NCI-H2196 (cell line): ENCODE results near the gene EXOG.

ENCODE experiments used
- DNase-seq: peaks from one replicate; lab custom pipeline; 2025; ENCODE audit not compliant: unreplicated experiment; lab: John Stamatoyannopoulos, UW

Gene EXOG

DNA sequence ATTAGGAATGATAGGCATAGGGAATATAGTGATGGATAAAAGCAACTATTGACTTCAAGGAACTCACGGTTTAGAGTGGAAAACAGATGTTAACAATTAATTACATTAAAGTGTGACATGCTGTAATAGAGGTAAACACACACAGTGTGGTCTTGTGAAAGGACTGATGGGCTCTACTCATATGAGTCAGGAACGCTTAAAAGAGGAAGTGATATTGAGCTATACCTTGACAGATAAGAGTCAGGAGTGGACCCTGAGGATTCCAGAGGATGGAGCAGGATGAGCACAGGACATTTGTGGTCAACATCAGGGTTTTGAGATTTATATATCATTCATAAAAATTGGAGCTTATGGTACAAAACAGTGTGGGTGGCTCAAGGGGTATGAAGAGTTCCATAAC lies 11.0 kb downstream of the EXOG start:
- DNase-seq: no peak

DNA sequence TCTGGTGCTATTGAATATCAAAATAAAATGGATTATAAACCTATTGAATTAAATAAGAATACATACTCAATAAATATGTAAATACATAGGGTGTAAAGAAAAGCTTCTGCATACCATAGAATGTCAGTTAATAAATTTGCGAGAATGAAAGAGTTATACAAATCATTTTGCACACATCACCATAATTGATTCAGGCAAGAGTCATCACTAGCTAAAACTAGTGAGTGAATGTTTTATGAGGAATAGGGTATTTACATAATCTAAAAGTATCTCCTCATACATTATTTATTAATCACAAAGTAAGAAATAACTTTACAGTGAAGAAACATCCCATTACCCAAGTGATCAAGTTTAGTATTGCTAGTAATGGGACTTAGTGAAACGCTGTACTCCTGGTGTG lies 13.6 kb downstream of the EXOG start:
- DNase-seq: no peak

DNA sequence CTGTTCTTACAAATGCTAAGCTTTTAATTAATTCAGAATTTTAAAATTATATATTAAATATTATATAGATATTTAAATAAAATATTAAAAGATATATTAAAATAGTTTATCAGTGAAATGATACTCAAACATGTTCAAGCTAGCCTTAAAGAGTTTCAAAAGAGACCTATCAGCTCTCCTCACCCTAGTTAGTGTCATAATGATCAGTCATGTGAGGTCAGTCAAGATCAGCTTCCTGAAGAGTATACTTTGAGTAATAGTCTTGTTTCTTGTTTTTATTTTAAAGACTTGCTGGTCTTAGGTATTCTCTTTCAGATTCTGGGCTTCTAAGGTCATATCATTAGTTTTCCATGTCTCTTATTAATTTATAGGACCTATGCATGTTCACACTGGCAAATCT lies 14.5 kb downstream of the EXOG start:
- DNase-seq: no peak

DNA sequence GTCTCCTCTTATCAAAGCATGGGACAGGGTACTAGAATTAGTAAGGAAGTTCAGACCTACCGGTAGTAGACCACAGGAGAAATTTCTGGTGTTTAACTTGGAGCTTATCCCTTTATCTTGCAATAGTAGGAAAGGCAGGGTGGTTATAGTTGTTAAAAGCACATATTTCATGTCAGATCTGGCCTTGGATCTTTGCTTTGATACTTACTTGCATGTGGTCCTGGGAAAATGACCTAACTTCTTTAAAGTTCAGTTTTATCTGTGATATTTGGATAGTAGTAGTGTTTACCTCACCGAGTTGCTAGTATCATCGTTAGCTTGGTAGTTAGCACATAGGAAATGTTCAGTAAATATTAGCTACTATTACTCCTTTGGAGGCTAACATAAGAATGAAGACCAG lies 15.4 kb downstream of the EXOG start:
- DNase-seq: no peak

DNA sequence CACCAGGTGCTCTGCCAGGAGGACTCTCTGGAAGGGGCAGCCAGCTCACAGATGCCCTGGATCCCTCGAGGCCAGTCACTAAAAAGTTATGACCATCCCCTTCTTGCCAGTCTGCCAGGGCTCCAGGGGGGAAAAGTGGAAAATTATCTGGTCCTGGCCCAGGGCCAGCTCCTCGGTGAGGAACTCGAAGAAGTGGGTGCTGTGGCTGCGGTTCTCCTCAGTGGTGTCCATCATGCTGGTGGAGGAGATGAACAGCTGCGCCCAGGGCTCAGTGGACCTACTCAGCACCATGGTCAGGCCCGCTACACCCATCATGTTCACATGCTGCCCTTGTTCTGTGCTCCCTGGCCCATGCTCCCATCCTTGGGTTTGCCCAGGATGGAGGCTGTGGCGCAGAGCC lies 19.2 kb downstream of the EXOG start:
- no peak for DNase-seq

DNA sequence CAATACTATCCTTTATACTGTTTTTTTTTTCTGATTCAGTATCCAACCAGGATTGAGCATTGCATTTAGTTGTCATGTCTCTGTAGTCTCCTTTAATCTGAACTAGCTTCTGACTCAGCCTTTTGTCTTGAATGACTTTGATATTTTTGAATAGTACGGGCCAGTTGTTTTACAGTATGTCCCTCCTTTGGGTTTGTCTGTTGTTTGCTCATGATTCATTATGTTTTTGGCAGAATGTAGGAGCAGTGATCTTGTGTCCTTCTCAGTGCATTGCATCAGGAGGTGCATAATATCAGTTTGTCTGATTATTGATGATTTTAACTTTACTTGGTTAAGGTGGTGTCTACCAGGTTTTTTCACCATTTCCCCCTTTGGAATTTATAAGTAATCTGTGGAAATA lies 20.5 kb downstream of the EXOG start:
- no peak for DNase-seq

DNA sequence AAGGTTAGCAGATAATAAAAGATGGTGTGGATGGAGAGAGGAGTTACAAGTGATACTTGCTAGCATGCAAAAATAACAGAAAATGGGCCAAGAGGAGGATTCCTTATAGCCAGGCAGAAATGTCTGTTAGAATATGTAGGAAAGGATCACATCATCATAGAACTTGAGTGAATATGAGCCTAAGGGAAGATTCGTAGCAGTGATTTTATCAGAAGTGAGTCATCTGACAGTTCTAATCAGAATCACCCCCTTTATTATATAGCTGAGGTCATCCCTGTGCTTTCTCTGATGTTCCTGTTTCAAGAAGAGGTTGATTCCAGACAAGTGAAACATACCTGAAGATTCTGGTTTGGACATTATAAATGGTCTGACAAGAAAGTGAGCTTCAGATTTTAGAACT lies 22.9 kb downstream of the EXOG start:
- no peak for DNase-seq

DNA sequence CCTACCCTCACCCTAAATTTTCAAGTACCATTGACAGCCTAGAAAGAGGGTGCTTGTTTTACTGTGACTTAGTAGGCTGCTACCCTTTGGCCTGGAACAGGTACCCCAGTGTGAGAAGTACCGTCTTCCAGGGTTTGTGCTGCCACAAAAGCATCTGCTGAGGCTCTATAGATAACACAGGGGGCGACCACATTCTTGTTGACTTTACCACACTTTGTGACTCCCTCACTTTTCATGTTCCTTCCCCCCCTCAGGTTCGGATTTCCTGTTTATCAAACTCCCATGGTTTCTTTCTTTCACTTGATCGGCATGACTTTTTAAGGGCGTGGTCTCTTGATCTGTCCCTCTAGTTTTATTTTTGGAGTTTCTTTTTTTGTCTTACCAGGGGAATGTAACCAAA lies 23.5 kb downstream of the EXOG start:
- no peak for DNase-seq

DNA sequence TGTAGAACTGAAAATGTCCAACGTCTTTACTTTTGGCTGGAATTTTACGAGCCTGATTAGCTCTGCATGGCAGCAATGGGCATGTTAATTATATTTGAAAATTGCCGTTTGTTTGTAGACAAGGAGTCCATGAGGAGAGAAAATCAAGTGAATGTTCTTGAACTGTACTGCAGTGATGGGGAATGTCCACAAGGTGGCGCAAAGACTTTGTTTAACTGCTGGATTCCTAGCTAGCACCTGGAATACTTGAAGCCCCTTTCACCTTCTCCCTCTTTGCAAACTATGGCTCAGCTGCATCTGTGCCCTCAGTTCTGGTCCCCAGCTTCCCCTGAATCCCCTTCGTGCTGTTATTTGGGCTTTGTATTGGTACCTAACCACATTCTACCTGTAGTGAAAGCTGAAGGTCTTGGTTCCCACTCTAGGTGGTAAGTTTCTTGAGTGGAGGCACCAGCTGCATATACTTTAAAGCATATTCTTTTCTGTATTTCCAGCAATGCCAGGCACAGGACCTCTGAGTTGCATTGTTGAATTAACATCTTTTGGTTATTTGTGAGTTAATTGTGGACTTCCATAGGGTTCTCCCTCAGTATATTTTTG lies 25.3 kb downstream of the EXOG start:
- DNase-seq: peak; percentile 26

DNA sequence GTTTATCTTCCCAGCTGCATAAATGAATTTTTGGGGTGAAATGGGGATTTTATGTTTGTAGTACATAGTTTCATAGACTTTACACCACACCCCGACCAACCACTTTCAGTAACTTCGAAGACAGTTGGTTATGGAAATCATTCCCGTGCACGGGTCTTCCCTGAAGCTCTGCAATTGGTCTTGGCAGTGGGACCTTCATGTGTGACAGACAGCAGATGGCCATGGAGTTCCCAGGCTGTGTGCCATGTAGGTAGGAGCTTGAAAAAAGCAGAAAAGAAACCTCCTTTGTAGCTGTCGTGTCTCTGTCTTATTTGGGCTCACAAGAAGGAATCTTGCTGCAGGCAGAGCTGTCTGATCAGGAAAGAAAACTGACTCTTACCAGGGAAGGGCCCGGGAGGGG lies 25.9 kb downstream of the EXOG start:
- DNase-seq: no peak

DNA sequence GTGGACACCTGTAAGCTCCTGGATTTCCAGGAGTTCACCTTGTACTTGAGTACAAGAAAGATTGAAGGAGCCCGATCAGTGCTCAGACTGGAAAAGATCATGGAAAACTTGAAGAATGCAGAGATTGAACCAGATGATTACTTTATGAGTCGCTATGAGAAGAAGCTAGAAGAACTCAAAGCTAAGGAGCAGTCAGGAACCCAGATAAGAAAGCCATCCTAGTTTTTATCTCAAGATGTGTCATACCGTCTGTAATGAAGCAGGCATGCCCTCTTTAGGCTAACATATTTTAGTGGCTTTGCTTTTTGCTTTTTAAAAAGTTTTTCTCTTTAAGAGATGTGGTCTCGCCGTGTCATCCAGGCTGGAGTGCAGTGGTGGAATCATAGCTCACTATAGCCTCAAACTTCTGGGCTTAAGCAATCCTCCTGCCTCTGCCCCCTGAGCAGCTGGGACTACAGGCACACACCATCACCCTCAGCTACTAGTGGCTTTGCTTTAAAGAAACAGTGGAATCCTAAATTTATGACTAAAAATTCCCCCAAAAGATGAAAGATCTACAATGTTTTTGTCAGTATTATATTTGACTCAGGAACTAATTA lies 28.1 kb downstream of the EXOG start:
- DNase-seq: no peak

DNA sequence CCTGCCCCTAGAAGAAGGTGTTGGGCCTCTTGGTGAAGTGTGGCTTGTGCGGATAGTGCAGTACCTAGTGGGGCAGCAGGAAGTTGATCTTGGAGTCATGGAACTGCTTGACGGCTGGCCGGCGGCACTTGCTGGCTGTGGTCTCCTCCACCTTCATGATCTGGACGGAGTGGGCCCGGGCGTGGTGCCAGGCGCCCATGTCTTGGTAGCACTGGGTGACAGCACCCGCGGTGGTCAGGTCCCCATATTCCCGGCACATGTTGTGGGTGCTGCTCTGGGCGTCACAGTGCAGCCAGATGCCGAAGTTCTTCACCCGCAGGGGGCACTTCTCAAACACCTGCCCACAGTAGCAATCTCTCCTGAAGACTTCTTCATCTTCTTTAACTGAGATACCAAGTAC lies 30.7 kb downstream of the EXOG start:
- DNase-seq: no peak

DNA sequence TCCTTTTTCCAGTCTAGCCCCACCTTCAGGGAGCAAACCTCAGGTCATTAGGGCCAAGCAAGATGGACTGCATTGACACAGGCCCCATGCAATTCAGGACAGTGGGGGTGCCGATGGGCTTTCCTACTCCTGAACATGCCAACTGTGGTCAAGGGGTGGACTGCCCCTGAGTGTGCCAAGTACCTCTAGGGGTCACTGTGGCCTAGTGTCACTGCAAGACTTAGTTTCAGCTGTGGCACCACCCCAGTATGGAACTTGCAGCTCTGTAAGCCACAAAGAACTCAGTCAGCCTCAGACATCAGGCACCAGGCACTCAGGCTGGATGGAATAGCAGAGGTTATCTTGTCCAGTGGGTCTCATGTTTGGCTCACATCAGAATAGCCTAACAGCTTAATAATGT lies 32.3 kb downstream of the EXOG start:
- no peak for DNase-seq

DNA sequence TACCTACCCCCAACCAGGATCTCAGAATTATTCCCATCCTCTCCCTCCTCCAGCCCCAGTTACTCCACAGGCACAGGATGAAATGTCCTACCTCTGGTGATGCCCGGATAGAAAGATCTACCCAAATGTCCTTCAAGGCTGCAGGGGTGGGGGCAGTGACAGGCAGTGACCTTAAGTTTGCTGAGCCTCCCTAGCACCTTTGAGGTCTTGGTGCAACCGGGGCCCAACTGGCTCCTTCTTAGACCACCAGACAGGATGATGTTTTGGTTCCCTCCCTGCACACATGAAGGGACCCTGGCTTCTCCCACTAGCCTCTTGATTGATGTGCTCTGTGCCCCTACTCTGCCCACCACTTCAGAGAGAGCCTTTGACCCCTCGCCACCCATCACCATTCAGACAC lies 36.4 kb downstream of the EXOG start:
- DNase-seq: no peak

DNA sequence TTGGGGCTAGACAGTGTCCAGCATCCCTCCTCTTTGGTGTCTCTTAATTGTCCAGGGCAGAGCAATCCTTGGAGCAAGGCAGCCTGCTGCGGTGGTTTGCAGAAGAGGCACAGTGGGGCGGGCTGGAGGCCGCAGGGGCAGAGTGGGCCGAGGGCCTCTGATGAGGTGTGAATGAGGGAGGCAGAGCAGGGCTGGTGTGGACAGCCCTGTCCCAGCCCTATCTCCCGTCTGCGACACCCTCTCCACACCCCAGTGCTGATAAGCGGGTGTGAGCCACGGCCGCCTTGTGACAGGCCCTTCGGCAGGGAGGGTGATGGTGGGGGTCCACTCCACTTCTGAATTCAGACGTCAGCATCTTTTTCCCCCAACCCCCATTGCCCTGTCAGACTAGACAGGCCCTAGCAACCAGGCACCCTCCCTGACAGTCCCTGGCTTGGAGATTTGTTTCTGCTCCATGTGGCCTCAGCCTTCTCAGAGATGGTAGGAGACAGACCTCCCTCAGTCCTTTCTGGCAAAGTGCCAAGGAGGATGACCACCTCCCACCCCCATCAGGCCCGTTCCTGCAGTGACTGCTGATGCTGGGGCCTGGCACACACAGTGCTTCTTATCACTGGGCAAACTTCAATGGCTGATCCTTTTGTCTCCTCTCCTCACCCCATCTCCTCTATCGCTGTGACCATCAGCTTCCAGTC lies 37.3 kb downstream of the EXOG start:
- no peak for DNase-seq

DNA sequence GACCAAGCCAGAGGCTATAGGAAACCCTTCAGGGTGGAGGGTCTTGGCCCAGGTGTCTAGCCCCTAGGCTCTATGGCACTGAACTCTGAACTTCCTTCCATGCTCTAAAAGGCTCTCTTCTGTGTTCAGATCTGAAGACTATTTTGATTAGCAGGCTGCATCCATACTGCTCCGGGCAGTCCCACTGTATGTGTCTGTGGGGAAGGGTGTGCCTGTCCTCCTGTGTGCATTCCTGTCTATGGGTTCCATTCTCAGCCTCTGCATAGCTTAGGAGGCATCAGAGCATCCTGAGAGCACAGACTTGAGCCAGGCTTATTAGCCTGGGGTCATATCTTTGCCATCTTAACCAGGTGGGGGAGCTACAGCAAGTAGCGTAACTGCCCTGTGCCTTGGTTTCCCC lies 38.0 kb downstream of the EXOG start:
- no peak for DNase-seq

DNA sequence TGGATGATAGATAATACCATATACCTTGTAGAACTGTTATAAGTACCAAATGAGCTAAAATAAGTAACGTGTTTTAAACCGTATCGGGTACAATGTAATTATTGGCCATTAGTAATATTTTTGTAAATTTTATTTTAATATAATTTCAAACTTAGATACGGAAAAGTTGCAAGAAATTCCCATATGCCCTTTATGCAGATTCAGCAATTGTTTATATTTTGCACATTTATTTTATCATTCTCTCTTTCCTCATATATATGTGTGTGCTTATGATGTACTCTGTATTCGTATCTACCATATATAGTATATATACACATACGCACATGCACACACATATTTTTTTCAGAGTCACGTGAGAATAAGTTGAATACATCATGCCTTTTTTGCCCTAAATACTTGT lies 38.5 kb downstream of the EXOG start:
- no peak for DNase-seq

DNA sequence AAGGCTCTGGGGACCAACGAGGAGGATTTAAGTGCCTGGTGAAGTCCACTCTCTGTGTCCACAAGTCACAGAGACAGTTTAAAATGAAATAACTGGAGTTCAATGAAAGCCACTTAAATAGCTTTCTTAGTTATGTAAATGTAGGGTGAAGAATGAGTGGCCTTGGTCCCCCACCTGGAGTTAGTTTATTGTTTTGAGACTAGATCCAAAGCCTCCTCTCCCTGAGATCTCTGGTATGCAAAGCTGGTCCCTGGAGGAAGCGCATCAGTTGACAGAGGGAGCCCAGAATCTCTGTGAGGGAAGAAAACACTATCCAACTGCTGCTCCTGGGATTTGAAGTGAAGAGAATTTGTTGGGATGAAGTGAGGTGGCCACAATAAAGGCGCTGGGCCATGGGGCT lies 40.5 kb downstream of the EXOG start:
- DNase-seq: no peak

DNA sequence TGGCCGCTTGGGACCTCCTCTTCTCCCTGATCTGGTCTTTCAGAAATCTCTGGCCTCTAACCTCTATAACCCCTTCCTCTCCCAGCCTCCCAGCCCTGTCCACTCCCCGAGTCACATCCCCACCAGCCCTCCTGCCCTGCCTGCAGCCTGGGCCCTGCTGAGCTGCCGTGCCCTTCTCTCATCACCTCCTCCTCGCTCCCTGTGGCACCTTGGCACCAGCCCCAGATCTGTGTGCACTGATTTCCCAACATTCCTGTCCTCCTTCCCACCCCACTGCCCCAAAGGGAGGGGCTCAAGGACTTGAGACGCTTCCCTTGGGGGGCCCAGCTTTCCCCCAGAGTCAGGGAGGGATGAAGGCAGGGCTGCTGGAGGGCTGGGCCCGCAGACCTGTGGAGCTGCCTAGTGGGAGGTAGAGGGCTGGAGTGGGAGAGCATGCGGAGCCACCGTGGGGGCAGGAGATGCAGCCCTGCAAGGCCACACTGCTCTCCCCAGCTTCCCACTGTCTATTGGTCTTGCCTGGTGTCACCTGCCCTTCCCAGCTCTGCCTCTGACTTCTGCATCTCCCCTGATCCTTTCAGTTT lies 42.7 kb downstream of the EXOG start:
- no peak for DNase-seq

DNA sequence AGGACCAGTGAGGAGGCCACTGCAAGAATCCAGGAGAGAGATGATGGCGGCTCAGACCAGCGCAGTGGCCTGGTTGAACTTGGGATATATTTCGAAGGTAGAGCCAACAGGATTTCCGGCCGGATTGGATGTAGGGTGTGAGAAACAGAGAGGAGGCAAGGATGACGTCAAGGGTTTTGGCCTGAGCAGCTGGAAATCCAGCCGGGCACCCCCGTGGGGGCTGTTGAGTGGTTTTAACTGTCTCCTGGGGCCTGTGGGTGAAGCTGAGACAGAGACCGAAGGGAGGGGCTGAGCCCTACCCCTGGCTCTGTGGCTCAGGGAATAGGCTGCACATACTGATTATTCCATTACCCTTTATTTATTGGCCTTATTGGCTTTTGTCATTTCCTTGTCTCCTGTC lies 45.7 kb downstream of the EXOG start:
- DNase-seq: no peak

DNA sequence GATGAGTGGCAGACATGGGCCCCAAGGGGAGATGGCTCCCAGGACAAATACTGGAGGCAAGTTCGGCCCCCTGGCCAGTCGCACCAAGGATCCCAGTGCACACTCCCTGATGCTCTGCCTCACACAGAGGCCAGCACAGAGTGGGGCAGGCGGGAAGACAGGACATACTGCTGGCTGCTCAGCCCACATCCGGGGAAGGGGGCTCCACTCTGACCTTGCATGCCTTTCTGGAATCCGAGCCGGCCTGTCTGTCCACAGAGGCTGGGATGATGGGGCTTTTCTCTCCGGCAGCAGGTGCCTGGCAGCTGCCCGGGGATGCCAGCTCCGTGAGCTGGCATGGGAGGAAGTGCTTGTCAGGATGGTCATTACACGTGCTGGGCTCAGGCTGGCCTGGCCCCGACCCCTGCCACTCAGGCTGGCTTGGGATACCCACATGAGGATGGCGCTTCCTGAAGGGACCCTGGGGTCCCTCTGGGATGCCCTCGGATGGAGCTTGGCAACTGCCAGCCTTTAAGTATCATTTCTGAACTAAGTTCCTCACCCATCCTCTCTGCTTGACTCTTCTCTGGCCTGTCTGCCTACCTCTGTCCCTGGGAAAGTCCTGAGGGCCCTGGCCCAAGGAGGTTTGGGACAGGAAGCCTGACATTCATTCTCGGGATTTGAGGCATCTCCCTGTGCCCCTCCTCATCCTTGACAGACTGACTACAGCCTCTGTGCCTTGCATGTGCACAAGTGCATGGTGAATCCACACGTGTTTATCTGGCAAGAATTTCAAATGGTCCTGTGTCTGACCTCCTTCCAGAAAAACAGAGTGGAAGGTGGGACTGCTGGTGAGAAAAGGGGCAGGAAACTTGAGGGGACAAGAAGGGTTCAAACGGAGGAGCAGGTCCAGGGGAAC lies 46.5 kb downstream of the EXOG start:
- DNase-seq: no peak

DNA sequence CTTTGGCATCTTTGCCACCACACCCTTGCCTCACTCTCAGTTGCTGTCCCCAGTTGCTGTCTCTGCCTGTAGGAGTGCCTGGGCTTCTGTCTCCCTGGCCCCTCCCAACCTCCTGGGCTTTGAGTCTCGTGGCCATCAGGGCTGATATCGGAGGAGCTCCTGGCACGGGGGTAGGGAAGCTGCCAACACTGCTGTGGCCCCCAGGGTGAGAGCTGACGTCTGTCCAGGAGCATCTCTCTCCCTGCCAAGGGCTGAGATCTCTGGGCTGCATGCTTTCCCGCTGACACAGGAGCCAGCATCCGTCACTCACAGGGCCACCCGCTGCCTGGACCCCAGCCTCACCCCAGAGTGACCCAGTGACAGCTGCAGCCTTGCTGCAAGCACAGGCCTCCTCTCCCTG lies 47.4 kb downstream of the EXOG start:
- DNase-seq: no peak
